SK-N-SH treated with all-trans-retinoic acid at 6 μM for 48 hours (cell line): Measurements from ENCODE around the gene C3orf52.

Experiments used
- ARNTL ChIP-seq: fragments of 450-650 bp; formaldehyde crosslinking; IDR thresholded peaks from 2 replicates; pipeline ENCODE4 v1.5.0; 2020; ENCODE audit warnings: low read depth, mild to moderate bottlenecking, moderate library complexity, borderline replicate concordance
- BACH2 ChIP-seq: fragments of 250-450 bp; sonication (Bioruptor Pico); IDR thresholded peaks from 2 replicates; pipeline ENCODE4 v1.9.0; 2021; ENCODE audit warnings: mild to moderate bottlenecking, borderline replicate concordance
- ISL1 ChIP-seq: fragments of 250-450 bp; sonication (Bioruptor Pico); IDR thresholded peaks from 2 replicates; pipeline ENCODE4 v2.1.2; 2022; ENCODE audit warnings: mild to moderate bottlenecking, moderate library complexity
- OSR1 ChIP-seq: fragments of 250-450 bp; sonication (Bioruptor Pico); IDR thresholded peaks from 2 replicates; pipeline ENCODE4 v1.8.0; 2022; ENCODE audit warnings: moderate library complexity, mild to moderate bottlenecking, inconsistent platforms
- PATZ1 ChIP-seq: fragments of 250-450 bp; sonication (Bioruptor Pico); IDR thresholded peaks from 2 replicates; pipeline ENCODE4 v1.8.0; 2020; ENCODE audit warnings: mild to moderate bottlenecking, moderate library complexity, borderline replicate concordance
- TCF4 ChIP-seq: fragments of 250-450 bp; sonication (Bioruptor Pico); IDR thresholded peaks from 2 replicates; pipeline ENCODE4 v1.8.0; 2021; ENCODE audit warnings: mild to moderate bottlenecking, moderate library complexity, borderline replicate concordance
- ZFP3 ChIP-seq: fragments of 250-450 bp; sonication (Bioruptor Pico); IDR thresholded peaks from 2 replicates; pipeline ENCODE4 v1.5.0; 2020; ENCODE audit warnings: mild to moderate bottlenecking, moderate library complexity
- ZNF70 ChIP-seq: fragments of 450-650 bp; formaldehyde crosslinking; IDR thresholded peaks from 2 replicates; pipeline ENCODE4 v1.5.0; 2020; ENCODE audit warnings: mild to moderate bottlenecking, moderate library complexity
- ZNF8 ChIP-seq: fragments of 450-650 bp; formaldehyde crosslinking; IDR thresholded peaks from 2 replicates; pipeline ENCODE4 v1.5.0; 2020; ENCODE audit warnings: mild to moderate bottlenecking, moderate library complexity

- TF ChIP-seq PATZ1 (CRISPR knock-in tag) (no peak), ZNF8 (no peak), ZNF70 (no peak), OSR1 (no peak), TCF4 (CRISPR knock-in tag) (no peak), ARNTL (CRISPR knock-in tag) (no peak), ISL1 (CRISPR knock-in tag) (no peak), ZFP3 (CRISPR knock-in tag) (no peak), BACH2 (no peak)
These were observed 42.9 kb downstream of the C3orf52 start for GRCh38 chr3:112128843-112129727.
